Stimulated activated naive CD8-positive, alpha-beta T cell treated with anti-CD3 and anti-CD28 coated beads, Interleukin-15, Interleukin-2, amounts not matched to agents 100 U/mL and 50 U/mL, for 24 hours (primary cell): ENCODE results near the gene GHRHR.

Experiments
- ATAC-seq: fragments of 150-1000 bp; cut with Tn5 transposase; one replicate; pipeline ENCODE4 v1.10.0; 2021
- DNase-seq: peaks from one replicate; pipeline ENCODE4 v3.0.0; 2021

GHRHR gene

GRCh38 chr7:30968747-30969603 is 5.2 kb downstream of the GHRHR start:
- ATAC-seq (no peak), DNase-seq (no peak)

- no peak for ATAC-seq
Measured at GRCh38 chr7:30969604-30969970, 5.8 kb downstream of the GHRHR start.

GRCh38 chr7:30970074-30970473 is 6.3 kb downstream of the GHRHR start:
- no peak for ATAC-seq
- DNase-seq, result no peak

More at GRCh38 chr7:30969604-30969970, 5.8 kb downstream of the GHRHR start:
- no peak for DNase-seq

DNA sequence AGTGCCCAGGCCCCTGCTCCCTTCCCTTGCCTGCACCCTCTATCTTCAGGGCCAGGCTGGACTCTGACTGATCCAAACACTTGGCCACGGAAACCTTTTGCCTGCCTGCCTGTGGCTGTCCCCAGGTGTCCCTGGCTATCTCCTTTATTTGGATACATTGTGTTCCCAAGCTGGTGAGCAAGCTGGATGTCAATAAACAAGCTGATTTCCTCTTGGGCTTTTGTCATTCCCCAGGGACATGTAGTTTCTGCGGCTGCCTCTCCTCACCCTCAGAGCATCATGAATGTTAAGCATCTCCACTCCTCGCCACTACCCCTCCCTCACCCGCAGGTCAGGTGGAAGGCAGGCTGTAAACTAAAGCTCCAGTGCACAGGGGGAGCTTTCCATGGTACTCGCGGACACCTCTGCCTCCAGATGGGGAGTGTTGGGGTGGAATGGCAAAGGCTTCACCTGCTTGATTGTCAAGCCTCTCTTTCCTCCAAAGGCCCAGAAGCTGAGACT is 6.9 kb downstream of the GHRHR start:
- DNase-seq (no peak), ATAC-seq (no peak)

DNA sequence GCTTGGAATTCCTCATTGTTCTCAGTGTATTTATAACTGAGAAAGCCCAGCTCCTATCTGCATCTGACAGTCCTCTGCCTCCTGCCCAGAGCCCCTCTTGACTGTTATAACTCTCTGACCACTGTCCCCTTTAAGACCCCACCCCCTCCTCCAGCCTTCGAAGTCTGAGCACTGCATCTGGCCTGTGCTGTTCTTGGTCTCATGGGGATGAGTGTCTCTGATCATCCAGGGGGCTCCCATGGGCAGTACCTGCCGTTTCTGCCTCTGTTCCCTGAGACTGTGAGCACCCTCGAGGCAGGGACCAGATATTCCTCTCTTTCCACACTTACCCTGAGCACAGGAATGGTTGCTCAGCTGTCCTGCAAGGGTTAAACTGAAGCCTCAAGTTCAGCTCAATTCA is 7.7 kb downstream of the GHRHR start:
- DNase-seq (no peak), ATAC-seq (no peak)

- no peak for DNase-seq
- no peak for ATAC-seq
Measured at GRCh38 chr7:30971840-30972563, 8.2 kb downstream of the GHRHR start.

- ATAC-seq, result no peak
- no peak for DNase-seq
Measured at GRCh38 chr7:30973292-30973691, 9.5 kb downstream of the GHRHR start.

GRCh38 chr7:30973791-30974604 is 10.2 kb downstream of the GHRHR start:
- ATAC-seq (no peak), DNase-seq (no peak)

DNA sequence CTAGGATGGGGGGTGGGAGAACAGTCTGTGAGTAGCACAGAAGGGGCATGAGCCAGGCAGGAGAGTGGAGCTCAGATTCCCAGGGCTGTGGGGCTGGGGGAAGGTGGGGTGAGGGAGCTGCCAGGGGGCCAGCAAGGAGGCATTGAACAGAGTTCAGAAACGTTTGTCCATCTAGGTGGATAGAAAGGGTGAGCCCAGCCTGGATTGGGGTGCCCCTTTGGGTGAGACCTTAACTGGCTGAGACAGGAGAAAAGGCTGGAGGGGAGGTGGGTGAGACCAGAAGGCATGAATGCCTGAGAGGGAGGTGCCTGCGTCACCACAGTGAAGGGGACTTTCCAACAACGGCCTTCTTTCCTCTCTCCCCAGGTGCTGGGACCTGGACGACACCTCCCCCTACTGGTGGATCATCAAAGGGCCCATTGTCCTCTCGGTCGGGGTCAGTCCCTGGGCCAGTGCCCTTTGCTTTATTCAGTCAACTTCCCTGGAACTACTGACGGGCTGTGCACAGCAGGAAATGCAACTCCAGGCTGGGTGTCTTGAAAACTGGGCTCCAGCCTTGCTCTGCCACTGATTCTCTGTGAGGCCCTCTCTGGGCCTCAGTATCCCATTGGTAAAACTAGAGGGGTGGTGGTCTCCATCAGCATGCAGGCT is 11.0 kb downstream of the GHRHR start:
- ATAC-seq, result peak; percentile 69
- DNase-seq, result peak; percentile 67

DNA sequence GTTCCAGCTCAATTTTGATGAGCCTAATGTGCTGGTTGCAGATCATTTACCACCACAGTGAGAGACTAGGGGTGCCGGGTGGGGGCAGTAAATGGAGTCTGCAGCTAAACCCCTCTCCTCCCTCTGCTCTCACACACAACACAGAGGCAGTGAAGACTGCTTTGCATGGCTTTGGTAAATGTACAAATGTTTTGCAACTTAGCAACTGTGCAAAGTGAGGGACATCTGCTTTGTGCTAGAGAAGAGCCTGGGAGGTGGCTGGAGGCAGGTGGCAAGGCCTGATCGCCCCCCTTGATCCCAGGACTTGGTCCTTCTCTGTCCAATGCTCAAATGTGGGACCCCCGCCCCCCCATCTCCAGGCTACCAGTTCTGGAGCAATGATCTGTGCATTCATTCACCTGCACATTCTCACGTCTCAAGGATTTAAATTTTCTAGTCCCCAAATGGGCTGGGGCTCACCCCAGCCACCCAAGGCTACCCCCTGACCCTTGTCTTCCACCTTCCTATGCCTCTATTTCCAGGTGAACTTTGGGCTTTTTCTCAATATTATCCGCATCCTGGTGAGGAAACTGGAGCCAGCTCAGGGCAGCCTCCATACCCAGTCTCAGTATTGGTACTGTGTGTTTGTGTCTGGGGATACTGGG is 11.6 kb downstream of the GHRHR start:
- no peak for ATAC-seq
- DNase-seq, result no peak

- no peak for DNase-seq
- no peak for ATAC-seq
Measured at GRCh38 chr7:30976381-30976780, 12.6 kb downstream of the GHRHR start.

DNA sequence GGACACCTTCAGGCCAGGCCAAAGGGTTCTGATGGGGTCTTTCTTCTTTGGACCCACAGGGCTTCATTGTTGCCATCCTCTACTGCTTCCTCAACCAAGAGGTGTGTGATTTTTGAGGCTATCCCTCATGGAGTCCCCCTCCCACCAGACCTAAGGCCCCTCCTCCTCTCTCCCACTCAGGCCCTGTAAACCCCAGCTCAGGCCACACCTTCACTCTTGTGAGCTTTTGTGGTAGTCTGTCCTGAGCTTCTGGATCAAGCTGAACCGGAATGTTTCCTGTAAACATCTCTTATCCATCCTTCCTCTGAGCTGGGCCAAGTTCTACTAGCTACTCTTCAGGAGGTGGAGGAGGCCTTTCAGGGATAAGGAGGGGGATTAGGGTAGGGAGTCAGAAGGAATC is 13.5 kb downstream of the GHRHR start:
- ATAC-seq (no peak), DNase-seq (no peak)

DNA sequence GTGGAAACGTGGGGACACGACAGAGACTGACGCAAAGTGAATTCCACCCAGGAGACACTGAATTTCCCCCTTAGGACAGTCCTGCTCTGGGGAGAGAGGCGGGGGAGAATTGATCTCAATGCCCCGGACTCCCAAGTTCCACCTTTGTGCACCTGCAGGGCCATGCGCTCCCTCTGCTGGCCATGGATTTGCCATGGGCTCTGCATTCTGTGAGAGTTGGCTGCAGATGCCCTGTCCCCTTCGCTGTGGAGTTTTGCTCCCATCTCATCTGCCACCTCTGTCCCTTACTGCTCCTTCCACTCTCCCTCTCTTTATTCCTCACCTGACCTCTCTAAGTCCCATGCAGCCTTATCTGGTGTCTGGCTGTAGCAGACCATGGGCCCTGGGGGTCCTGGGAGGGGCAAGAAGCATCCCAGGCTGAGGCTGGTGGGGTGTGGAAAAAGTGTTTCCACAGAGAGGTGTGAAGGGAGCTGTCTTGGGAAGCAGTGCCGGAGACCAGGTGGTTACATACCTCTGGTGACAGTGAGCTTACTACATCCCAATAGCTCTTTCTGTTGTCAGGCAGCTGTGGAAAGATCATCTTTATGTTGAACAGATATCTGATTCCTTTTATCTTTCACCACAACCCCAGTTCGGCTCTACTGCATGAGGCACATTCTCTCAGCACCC is 14.3 kb downstream of the GHRHR start:
- no peak for DNase-seq
- no peak for ATAC-seq

GRCh38 chr7:30979027-30979426 is 15.3 kb downstream of the GHRHR start:
- DNase-seq, result no peak
- ATAC-seq, result no peak

DNA sequence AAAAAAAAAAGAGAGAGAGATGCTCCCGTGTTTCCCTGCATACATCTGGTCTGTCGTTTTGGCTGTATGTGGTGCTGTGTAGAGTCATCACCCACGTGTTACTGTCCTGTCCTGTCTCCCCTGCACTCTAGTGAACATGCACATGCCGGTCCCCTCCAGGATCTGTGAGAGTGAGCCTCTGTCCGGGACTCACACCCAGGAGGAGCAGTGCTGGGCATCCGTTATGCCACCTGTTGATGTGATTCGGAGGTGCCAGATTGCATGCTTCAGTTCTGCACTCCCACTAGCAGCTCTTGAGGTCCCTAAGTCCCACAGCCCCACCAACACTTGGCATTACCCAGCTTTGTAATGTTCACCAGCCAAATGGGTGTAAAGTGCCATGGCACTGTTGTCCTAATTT is 16.4 kb downstream of the GHRHR start:
- DNase-seq (no peak), ATAC-seq (no peak)

DNA sequence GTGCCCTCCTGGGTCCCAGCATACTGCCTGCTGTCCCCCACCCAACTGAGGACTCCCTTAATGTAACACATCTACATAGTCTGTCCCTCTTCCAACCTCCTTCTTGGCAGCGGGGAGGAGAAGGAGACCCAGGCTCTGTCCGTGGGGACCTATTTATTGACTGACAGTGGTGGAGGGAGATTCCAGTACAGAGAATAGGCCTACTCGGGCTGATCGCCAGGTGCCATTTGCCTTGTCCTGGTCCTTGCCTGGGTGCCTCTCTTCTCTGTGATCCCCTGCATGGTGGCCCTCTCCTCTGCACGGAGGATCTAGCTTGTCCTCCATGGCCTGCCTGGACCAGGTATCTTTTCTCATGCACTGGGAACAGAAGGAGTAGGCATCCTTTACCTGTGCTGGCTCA is 17.0 kb downstream of the GHRHR start:
- ATAC-seq, result no peak
- no peak for DNase-seq

- peak; percentile 66 for ATAC-seq
- DNase-seq, result peak; percentile 84
Measured at GRCh38 chr7:30983042-30983913, 19.5 kb downstream of the GHRHR start.

DNA sequence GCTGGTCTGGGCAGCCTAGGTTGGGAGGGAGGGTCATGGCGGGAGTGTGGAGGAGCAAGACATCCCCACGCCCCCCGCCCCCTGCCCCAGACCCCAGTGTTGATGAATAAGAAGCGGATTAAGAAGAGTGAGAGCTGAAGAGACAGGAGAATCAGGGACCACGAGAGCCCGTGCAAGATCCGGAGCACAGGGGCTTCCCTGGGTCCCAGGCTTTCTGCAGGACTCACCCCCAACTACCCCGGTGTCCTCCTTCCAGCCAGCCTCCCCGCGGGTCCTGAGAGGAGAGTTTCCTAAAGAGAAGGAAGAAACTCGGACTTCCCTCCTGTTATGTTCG is 20.1 kb downstream of the GHRHR start:
- ATAC-seq (no peak), DNase-seq (no peak)

DNA sequence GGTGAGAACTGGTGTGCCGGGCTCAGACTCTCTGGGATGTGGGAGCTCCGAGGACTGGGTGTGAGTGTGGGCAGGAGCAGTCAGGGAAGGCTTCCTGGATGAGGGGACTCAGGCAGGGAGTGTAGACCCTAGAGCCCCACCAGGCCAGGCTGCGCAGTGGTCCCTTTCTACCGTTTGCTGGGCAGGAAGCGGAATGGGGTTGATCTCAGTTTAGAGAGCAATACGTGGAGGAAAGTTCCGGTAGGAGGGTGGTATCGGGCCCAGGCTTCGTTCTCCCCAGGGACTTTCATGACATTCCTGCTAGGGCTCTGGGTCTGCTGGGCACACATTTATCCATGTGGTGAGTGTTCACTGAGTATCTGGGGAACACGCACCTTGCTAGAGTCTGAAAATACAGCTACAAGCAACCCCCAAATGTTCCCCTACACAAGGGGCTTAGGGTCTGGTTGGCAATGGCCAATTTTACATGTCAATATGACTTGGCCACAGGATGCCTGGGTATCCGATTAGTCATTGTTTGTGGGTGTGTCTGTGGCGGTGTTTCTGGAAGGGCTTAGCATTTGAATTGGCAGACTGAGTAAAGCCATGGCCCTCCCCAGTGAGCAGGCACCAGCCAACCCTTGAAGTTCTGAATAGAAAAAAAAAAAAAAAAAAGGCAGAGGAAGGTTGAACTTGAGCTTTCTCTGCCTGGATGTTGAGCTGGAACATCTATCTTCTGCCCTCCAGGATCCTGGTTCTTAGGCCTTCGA is 20.8 kb downstream of the GHRHR start:
- DNase-seq, result no peak
- ATAC-seq, result no peak
